Measurements from ENCODE around the gene ADISSP.

ADISSP gene

GRCh38 chr20:3813848-3814581 lies 46.5 kb upstream of the ADISSP start:
- TF ChIP-seq GLIS3 (CRISPR knock-in tag; IDR thresholded peaks at IDR 0.05) (no peak), ZFP3 (CRISPR knock-in tag; IDR thresholded peaks at IDR 0.05) (no peak), TOX (CRISPR knock-in tag; IDR thresholded peaks at IDR 0.05; ENCODE audit: borderline replicate concordance) (no peak), TCF4 (CRISPR knock-in tag; IDR thresholded peaks at IDR 0.05; ENCODE audit: borderline replicate concordance) (no peak), PPARA (CRISPR knock-in tag; IDR thresholded peaks at IDR 0.05; ENCODE audit: borderline replicate concordance) (no peak), ARNTL (CRISPR knock-in tag; IDR thresholded peaks at IDR 0.05; ENCODE audit: borderline replicate concordance, low read depth) (no peak), RARB (CRISPR knock-in tag; IDR thresholded peaks at IDR 0.05) (no peak), BACH2 (CRISPR knock-in tag; IDR thresholded peaks at IDR 0.05; ENCODE audit: borderline replicate concordance) (no peak), ZFP30 (CRISPR knock-in tag; IDR thresholded peaks at IDR 0.05) (no peak), ZNF70 (CRISPR knock-in tag; IDR thresholded peaks at IDR 0.05) (no peak), ZNF8 (CRISPR knock-in tag; IDR thresholded peaks at IDR 0.05) (no peak), ISL1 (CRISPR knock-in tag; IDR thresholded peaks at IDR 0.05) (no peak), SNAI2 (CRISPR knock-in tag; IDR thresholded peaks at IDR 0.05) (no peak), ZC3H10 (CRISPR knock-in tag; IDR thresholded peaks at IDR 0.05) (no peak), ZNF565 (CRISPR knock-in tag; conservative IDR thresholded peaks at IDR 0.05; ENCODE audit: low read depth) (no peak)
- TF ChIP-seq, protein P1, sequence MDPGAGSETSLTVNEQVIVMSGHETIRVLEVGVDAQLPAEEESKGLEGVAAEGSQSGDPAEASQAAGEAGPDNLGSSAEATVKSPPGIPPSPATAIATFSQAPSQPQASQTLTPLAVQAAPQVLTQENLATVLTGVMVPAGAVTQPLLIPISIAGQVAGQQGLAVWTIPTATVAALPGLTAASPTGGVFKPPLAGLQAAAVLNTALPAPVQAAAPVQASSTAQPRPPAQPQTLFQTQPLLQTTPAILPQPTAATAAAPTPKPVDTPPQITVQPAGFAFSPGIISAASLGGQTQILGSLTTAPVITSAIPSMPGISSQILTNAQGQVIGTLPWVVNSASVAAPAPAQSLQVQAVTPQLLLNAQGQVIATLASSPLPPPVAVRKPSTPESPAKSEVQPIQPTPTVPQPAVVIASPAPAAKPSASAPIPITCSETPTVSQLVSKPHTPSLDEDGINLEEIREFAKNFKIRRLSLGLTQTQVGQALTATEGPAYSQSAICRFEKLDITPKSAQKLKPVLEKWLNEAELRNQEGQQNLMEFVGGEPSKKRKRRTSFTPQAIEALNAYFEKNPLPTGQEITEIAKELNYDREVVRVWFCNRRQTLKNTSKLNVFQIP (CRISPR knock-in tag; IDR thresholded peaks at IDR 0.05; ENCODE audit: borderline replicate concordance, low read depth), result no peak
- TF ChIP-seq, protein P2, sequence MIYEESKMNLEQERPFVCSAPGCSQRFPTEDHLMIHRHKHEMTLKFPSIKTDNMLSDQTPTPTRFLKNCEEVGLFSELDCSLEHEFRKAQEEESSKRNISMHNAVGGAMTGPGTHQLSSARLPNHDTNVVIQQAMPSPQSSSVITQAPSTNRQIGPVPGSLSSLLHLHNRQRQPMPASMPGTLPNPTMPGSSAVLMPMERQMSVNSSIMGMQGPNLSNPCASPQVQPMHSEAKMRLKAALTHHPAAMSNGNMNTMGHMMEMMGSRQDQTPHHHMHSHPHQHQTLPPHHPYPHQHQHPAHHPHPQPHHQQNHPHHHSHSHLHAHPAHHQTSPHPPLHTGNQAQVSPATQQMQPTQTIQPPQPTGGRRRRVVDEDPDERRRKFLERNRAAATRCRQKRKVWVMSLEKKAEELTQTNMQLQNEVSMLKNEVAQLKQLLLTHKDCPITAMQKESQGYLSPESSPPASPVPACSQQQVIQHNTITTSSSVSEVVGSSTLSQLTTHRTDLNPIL (CRISPR knock-in tag; IDR thresholded peaks at IDR 0.05; ENCODE audit: low read depth), result no peak
- ATAC-seq, result no peak

- TF ChIP-seq RARB (CRISPR knock-in tag; IDR thresholded peaks at IDR 0.05) (no peak), ZFP30 (CRISPR knock-in tag; IDR thresholded peaks at IDR 0.05) (no peak), CSDC2 (CRISPR knock-in tag; IDR thresholded peaks at IDR 0.05) (no peak), ZNF70 (CRISPR knock-in tag; IDR thresholded peaks at IDR 0.05) (no peak), PPARA (CRISPR knock-in tag; IDR thresholded peaks at IDR 0.05; ENCODE audit: borderline replicate concordance) (no peak), ESRRG (CRISPR knock-in tag; IDR thresholded peaks at IDR 0.05) (no peak), ZNF565 (CRISPR knock-in tag; conservative IDR thresholded peaks at IDR 0.05; ENCODE audit: low read depth) (no peak), ZNF8 (CRISPR knock-in tag; IDR thresholded peaks at IDR 0.05) (no peak), ARNTL (CRISPR knock-in tag; IDR thresholded peaks at IDR 0.05; ENCODE audit: borderline replicate concordance, low read depth) (no peak), OSR1 (CRISPR knock-in tag; IDR thresholded peaks at IDR 0.05) (no peak), GLIS3 (CRISPR knock-in tag; IDR thresholded peaks at IDR 0.05) (no peak), ZFP3 (CRISPR knock-in tag; IDR thresholded peaks at IDR 0.05) (no peak), CSRNP3 (CRISPR knock-in tag; IDR thresholded peaks at IDR 0.05) (no peak)
- TF ChIP-seq, protein P2 (CRISPR knock-in tag; IDR thresholded peaks at IDR 0.05; ENCODE audit: low read depth), result no peak
- TF ChIP-seq, protein P1 (CRISPR knock-in tag; IDR thresholded peaks at IDR 0.05; ENCODE audit: borderline replicate concordance, low read depth), result no peak
- TF ChIP-seq, protein P3, sequence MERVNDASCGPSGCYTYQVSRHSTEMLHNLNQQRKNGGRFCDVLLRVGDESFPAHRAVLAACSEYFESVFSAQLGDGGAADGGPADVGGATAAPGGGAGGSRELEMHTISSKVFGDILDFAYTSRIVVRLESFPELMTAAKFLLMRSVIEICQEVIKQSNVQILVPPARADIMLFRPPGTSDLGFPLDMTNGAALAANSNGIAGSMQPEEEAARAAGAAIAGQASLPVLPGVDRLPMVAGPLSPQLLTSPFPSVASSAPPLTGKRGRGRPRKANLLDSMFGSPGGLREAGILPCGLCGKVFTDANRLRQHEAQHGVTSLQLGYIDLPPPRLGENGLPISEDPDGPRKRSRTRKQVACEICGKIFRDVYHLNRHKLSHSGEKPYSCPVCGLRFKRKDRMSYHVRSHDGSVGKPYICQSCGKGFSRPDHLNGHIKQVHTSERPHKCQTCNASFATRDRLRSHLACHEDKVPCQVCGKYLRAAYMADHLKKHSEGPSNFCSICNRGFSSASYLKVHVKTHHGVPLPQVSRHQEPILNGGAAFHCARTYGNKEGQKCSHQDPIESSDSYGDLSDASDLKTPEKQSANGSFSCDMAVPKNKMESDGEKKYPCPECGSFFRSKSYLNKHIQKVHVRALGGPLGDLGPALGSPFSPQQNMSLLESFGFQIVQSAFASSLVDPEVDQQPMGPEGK (CRISPR knock-in tag; IDR thresholded peaks at IDR 0.05; ENCODE audit: borderline replicate concordance), result no peak
- ATAC-seq, result no peak
Measured at GRCh38 chr20:3812975-3813847, 45.7 kb upstream of the ADISSP start.
